ENCODE measurements around the gene MEI1.

Gene MEI1

GRCh38 chr22:41699264-41700107 is at the start of gene MEI1:
Gene MEI1 (plus strand): TSS chr22:41699503. CDS start chr22:41699539, 36 bp downstream.
- TF ChIP-seq CTCF (IDR thresholded peaks at IDR 0.05; ENCODE audit: insufficient read depth, low read depth, low read length, missing control alignments) = no peak
- DNase-seq (ENCODE audit: low read depth) = peak; percentile 95
- no peak within 1 kb of the TSS; the same call in 1 of the 2 replicates for H3K4me3 ChIP-seq (ENCODE audit: low read depth, low read length)

GRCh38 chr22:41650229-41650628 is 49.1 kb upstream of the MEI1 start:
- TF ChIP-seq CTCF (IDR thresholded peaks at IDR 0.05; ENCODE audit: insufficient read depth, low read depth, low read length, missing control alignments) = no peak
- H3K4me3 ChIP-seq (ENCODE audit: low read depth, low read length) = no peak overlapping the region
- no peak for DNase-seq (ENCODE audit: low read depth)

GRCh38 chr22:41650821-41651220 is 48.5 kb upstream of the MEI1 start:
- no peak for TF ChIP-seq CTCF (IDR thresholded peaks at IDR 0.05; ENCODE audit: insufficient read depth, low read depth, low read length, missing control alignments)
- no peak overlapping the region for H3K4me3 ChIP-seq (ENCODE audit: low read depth, low read length)
- no peak for DNase-seq (ENCODE audit: low read depth)

GRCh38 chr22:41654322-41654721 is 45.0 kb upstream of the MEI1 start:
- H3K4me3 ChIP-seq (ENCODE audit: low read depth, low read length) = no peak overlapping the region
- TF ChIP-seq CTCF (IDR thresholded peaks at IDR 0.05; ENCODE audit: insufficient read depth, low read depth, low read length, missing control alignments) = no peak

GRCh38 chr22:41656556-41656955 is 42.7 kb upstream of the MEI1 start:
- no peak for DNase-seq (ENCODE audit: low read depth)

More at GRCh38 chr22:41654322-41654721, 45.0 kb upstream of the MEI1 start:
- no peak for DNase-seq (ENCODE audit: low read depth)

GRCh38 chr22:41657709-41658108 is 41.6 kb upstream of the MEI1 start:
- no peak for TF ChIP-seq CTCF (IDR thresholded peaks at IDR 0.05; ENCODE audit: insufficient read depth, low read depth, low read length, missing control alignments)
- no peak overlapping the region for H3K4me3 ChIP-seq (ENCODE audit: low read depth, low read length)
- no peak for DNase-seq (ENCODE audit: low read depth)

More at GRCh38 chr22:41656556-41656955, 42.7 kb upstream of the MEI1 start:
- no peak overlapping the region for H3K4me3 ChIP-seq (ENCODE audit: low read depth, low read length)
- TF ChIP-seq CTCF (IDR thresholded peaks at IDR 0.05; ENCODE audit: insufficient read depth, low read depth, low read length, missing control alignments) = no peak
